ENCODE results near the gene C4orf50.

DNA sequence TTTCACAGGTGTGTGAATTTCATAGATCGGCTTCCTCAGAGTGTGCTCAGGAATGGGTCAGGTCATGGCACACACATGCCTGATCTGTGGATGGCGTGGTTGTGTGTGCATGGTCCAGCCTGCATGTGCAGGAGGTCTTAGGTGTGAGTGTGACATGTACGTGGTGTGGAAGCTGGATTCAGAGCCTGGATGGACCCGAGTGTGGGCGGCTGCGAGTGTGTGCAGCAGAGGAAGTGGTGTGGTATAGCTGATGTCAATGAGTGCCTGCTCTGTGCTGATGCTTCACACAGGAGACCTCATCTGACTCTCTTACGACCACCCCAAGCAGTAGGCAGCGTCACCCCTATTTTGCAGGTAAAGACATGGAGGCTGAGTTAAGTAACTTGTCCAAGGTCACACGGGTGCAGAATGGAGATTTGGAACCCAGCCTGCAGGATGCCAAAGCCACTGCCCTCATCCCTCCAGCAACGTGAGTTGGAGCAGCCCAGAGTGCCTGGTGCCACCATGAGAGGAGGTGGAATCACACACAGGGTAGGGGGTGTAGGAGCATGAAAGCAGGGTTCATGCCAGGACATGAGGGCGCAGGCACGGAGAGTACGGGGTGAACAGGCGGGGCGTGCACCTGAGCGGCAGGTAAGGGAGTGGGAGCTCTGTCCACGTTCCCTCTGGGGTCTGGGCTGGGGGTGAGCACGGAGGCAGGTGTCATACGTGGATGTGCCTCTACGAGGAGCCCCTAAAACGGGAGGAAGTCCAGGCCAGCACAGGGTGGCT, 24.2 kb upstream of the C4orf50 start:
- TF ChIP-seq, protein P1, sequence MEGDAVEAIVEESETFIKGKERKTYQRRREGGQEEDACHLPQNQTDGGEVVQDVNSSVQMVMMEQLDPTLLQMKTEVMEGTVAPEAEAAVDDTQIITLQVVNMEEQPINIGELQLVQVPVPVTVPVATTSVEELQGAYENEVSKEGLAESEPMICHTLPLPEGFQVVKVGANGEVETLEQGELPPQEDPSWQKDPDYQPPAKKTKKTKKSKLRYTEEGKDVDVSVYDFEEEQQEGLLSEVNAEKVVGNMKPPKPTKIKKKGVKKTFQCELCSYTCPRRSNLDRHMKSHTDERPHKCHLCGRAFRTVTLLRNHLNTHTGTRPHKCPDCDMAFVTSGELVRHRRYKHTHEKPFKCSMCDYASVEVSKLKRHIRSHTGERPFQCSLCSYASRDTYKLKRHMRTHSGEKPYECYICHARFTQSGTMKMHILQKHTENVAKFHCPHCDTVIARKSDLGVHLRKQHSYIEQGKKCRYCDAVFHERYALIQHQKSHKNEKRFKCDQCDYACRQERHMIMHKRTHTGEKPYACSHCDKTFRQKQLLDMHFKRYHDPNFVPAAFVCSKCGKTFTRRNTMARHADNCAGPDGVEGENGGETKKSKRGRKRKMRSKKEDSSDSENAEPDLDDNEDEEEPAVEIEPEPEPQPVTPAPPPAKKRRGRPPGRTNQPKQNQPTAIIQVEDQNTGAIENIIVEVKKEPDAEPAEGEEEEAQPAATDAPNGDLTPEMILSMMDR (conservative IDR thresholded peaks at IDR 0.05; ENCODE audit: low read length), result no peak
- TF ChIP-seq EZH2phosphoT487 (IDR thresholded peaks at IDR 0.05; ENCODE audit: borderline replicate concordance), result no peak

All from Loucy (cell line).